HTERT RPE-1 (cell line): ENCODE data around the gene CAPZA1.

ENCODE experiments used
- in situ Hi-C: fragments of 300-500 bp; cut with MboI; formaldehyde crosslinking; loops from 4 replicates; pipeline ENCODE4 v1.14.3; 2020; ENCODE audit warnings: low sequenced_read_pairs

CAPZA1 gene

GRCh38 chr1:112698366-112699310 is 79.0 kb downstream of the CAPZA1 start:
- in situ Hi-C loops: no loop called here

- in situ Hi-C loops: no loop called here
Measured at GRCh38 chr1:112699425-112700144, 80.0 kb downstream of the CAPZA1 start.

- in situ Hi-C loops: no loop called here
Measured at GRCh38 chr1:112700290-112701226, 80.9 kb downstream of the CAPZA1 start.

GRCh38 chr1:112701227-112702066 is 81.8 kb downstream of the CAPZA1 start:
- in situ Hi-C loops: no loop called here

GRCh38 chr1:112702067-112702395 is 82.4 kb downstream of the CAPZA1 start:
- in situ Hi-C loops: no loop called here

- in situ Hi-C loops: no loop called here
Measured at GRCh38 chr1:112702420-112703261, 83.0 kb downstream of the CAPZA1 start.

- in situ Hi-C loops: no loop called here
Measured at GRCh38 chr1:112703706-112704105, 84.1 kb downstream of the CAPZA1 start.

GRCh38 chr1:112704391-112704933 is 84.8 kb downstream of the CAPZA1 start:
- in situ Hi-C loops: no loop called here

- in situ Hi-C loops: no loop called here
Measured at GRCh38 chr1:112704934-112705627, 85.4 kb downstream of the CAPZA1 start.

GRCh38 chr1:112706505-112707220 is 87.0 kb downstream of the CAPZA1 start, which contains the start of gene RHOC:
Gene RHOC, minus strand, starts transcription at chr1:112707127. Its CDS starts 3,328 bp downstream, at chr1:112703799.
- in situ Hi-C loops: no loop called here

- in situ Hi-C loops: no loop called here
Measured at GRCh38 chr1:112707221-112708001, 87.8 kb downstream of the CAPZA1 start.

GRCh38 chr1:112708002-112708448 is 88.4 kb downstream of the CAPZA1 start:
- in situ Hi-C loops: no loop called here

- in situ Hi-C loops: no loop called here
Measured at GRCh38 chr1:112708489-112708888, 88.9 kb downstream of the CAPZA1 start.

GRCh38 chr1:112710159-112710558 is 90.5 kb downstream of the CAPZA1 start:
- in situ Hi-C loops: no loop called here

GRCh38 chr1:112710586-112710985 is 91.0 kb downstream of the CAPZA1 start:
- in situ Hi-C loops: no loop called here

- in situ Hi-C loops: no loop called here
Measured at GRCh38 chr1:112711041-112711440, 91.4 kb downstream of the CAPZA1 start.

- in situ Hi-C loops: no loop called here
Measured at GRCh38 chr1:112711670-112712069, 92.0 kb downstream of the CAPZA1 start.
